Measurements from ENCODE around the gene KIF6.
"Not testable (repeated sequence)": the region's sequence is repeated elsewhere in the genome, so short reads cannot be mapped to it uniquely, and the experiment has no call there.

Gene KIF6

GRCh38 chr6:39714802-39715201, 10.4 kb downstream of the KIF6 start:
- DNase-seq (ENCODE audit: low read depth in 2 of 2) = no peak

GRCh38 chr6:39707962-39708683, 17.1 kb downstream of the KIF6 start:
- no peak for DNase-seq (ENCODE audit: low read depth in 2 of 2)

- DNase-seq (ENCODE audit: low read depth in 2 of 2) = no peak
Measured at GRCh38 chr6:39706819-39707335, 18.3 kb downstream of the KIF6 start.

DNA sequence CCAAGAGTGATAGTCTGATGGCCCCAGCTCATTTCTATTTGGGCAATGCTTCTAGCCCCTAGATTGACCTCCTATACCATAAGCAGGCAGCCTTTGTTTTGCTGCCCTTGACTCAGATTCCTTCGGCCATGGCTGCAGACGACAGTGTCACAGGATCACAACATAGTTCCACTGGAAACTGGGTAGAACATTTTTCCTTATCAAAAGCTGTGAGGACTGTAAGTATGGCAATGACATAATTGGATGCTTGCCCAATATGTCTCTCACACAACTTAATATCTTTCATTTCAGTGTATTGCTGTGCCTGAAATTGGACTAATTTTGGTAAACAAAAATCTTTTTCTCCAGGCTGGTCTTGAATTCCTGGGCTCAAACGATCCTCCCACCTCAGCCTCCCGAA, 22.9 kb downstream of the KIF6 start:
- no peak for DNase-seq (ENCODE audit: low read depth in 2 of 2)

DNA sequence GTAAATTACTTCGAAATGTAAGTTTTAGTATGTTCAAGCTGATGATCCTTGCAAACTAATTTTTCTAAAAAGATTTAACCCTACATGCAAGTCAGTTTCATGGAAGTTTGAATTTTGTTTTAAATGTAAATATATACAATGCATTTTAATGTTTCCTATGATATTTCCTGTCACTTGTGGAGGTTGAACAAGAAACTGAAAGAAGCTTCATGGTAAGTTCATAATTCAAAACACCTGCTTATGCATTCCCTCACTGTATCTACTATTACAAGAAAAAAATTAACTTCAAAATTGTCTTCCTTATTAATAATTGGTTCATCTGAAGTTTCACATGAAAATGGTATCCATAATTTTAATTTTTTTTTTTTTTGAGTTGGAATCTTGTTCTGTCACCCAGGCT, 24.8 kb downstream of the KIF6 start:
- DNase-seq (ENCODE audit: low read depth in 2 of 2) = no peak

GRCh38 chr6:39698789-39699188, 26.4 kb downstream of the KIF6 start:
- DNase-seq (ENCODE audit: low read depth in 2 of 2) = no peak

DNA sequence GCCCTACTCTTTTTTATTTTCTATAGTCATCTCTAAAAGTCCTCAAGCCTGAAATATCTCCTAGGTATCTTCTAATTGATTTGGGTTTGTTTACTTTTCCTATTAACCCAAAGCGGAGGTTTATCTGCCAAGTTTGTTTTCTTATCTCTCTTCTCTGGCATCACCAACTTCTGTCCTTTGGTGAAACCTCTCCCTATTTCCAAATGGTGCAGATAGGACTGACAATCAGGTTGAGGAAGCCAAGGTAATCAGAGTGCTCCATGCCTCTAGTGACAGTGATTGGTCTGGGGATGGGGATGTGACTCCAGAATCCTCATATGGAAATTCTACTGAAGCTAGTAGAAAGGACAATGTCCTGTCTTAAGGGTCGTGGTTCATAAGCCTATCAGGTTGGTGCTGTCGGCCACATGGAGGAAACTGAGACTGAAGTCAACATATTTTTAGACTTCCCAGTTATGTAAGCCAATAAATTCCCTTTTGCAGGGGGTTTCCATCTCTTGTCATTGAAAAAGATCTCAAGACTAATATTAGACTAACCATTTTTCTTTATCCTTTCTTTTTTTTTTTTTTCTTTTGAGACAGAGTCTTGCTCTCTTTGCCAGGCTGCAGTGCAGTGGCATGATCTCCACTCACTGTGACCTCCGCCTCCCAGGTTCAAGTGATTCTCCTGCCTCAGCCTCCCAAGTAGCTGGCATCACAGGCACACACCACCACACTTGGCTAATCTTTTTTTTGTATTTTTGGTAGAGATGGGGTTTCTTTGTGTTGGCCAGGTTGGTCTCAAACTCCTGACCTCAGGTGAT, 28.0 kb downstream of the KIF6 start:
- DNase-seq (ENCODE audit: low read depth in 2 of 2) = no peak

GRCh38 chr6:39695447-39695846, 29.8 kb downstream of the KIF6 start:
- no peak for DNase-seq (ENCODE audit: low read depth in 2 of 2)

- DNase-seq (ENCODE audit: low read depth in 2 of 2) = no peak
Measured at GRCh38 chr6:39693206-39693605, 32.0 kb downstream of the KIF6 start.

DNA sequence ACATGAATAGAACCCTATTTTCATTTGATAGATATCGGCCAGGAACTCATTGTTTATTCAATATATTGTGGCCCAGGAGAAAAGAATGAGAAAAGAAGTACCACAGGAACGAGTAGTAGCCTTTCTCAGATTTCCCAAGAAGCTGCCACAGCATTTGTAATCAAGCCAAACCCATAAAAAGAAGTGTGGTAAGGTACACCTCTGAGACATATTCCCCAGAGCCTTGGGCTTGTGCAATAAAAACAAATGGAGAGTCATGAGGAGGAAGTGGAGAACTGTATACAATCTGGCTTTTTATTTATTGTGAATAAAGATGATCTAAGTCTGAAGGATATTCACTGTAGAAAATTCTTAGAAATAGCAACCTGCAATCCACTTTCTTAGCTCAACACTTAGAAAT, 36.7 kb downstream of the KIF6 start:
- no peak for DNase-seq (ENCODE audit: low read depth in 2 of 2)

- DNase-seq (ENCODE audit: low read depth in 2 of 2) = no peak
Measured at GRCh38 chr6:39686976-39687375, 38.2 kb downstream of the KIF6 start.

GRCh38 chr6:39685938-39686337, 39.3 kb downstream of the KIF6 start:
- DNase-seq (ENCODE audit: low read depth in 2 of 2) = no peak

- DNase-seq (ENCODE audit: low read depth in 2 of 2) = no peak
Measured at GRCh38 chr6:39685489-39685826, 39.8 kb downstream of the KIF6 start.

- no peak for DNase-seq (ENCODE audit: low read depth in 2 of 2)
Measured at GRCh38 chr6:39684790-39685488, 40.3 kb downstream of the KIF6 start.

- DNase-seq (ENCODE audit: low read depth in 2 of 2) = no peak
Measured at GRCh38 chr6:39681674-39682121, 43.5 kb downstream of the KIF6 start.

DNA sequence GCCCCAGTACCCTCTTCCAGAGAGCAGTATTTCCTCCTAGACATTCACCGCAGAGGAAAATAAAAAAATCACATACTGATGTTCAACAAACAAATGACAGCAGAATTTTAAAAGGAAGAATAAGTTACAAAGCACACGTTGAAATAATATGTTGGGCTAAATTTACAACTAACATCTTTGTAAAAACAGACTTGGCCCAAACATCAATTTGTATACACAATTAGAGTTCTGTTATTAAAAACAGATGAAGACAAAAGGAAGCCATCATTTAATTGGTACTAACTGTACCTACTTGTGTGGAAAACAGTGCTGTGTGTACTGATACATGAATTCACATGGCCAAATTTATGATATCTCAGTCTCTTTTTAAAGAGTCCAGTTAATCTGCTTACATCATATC, 46.3 kb downstream of the KIF6 start:
- no peak for DNase-seq (ENCODE audit: low read depth in 2 of 2)

GRCh38 chr6:39677318-39677717, 47.9 kb downstream of the KIF6 start:
- not testable (repeated sequence) for DNase-seq (ENCODE audit: low read depth in 2 of 2)

DNA sequence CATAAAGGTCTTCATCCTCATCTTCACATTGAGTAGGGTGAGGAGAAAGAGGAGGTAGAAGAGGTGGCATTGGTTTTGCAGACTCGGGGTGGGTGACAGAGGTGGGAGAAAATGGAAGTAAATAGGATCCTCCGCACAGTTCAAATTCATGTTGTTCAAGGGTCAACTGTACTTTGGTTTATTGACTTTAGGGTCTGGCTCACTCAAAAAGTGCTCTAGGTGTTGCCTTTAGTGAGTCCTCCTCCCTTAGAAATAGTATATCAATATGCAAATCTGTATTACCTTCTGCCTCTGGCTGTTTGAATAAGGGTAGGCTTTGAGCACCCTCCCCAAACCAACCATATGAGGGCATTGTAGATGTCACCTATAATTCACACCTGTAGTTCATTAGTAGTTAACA, 54.7 kb downstream of the KIF6 start:
- DNase-seq (ENCODE audit: low read depth in 2 of 2) = no peak

GRCh38 chr6:39669973-39670342, 55.2 kb downstream of the KIF6 start:
- no peak for DNase-seq (ENCODE audit: low read depth in 2 of 2)

DNA sequence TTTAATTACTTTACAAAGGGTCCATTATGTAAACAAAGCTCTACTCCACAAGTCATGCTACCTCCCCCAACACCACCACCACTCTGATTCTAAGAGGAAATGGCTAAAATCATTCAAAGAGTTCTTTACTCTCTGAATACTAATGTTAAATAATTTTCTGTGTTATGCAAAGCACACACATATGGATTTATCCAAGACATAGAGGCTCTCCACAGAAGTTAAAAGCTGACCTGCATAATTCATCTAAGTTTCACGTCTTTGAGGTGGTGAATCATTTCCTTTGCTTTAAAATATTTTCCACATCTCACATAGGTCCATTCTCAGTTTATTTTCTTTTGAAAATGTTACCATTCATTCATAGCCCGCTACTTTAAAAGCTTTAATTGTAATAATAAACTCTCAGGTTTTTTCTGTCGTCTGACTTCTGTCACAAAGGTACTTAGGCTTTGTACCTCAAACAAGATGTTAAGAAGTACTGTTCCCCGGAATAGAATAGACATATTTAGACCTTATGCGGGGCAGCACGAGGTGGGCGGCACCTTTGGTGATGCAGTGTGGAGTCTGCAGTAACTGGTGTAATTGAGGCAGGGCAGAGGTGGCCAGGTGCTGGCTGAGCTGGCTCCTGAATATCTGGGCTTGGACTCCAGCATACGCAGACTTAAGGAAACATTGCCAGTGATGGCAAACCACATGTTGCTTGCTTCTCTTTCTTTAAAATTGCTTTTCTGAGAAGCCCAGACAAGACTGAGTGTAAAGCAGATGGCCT, 55.8 kb downstream of the KIF6 start:
- DNase-seq (ENCODE audit: low read depth in 2 of 2) = no peak

DNA sequence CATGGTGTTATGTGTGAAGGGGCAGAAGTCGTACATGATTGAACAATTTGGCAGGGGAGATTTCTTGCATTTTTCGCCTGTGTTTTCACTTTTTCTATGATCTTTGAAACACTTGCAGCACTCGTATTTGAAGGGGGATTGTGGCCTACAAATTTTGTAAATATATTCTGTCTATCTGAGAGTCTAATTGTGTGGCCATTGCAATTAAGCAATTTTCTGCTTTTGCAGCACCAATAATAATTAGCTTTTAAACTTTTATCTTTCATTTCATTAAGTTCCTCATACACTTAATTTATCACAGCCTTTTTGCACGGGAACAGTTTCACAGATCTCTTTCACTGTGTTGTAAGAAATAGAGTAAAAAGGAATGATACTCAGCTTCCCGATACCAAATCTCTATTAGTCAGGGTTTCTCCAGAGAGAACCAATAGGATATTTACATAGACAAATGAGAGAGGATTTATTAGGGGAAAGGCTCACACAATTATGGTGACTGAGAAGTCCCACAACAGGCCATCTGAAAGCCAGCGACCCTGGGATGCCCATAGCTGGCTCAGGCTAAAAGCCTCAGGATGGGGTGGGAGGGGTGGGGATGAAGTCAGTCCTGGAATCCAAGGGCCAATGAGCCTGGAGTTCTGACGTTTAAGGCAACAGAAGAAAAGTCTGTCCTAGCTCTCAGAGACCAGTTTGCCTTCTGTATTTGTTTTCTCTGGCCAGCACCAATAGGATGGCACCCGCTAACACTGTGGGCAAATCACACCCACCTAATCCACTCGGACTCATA, 58.3 kb downstream of the KIF6 start:
- no peak for DNase-seq (ENCODE audit: low read depth in 2 of 2)

Data from stimulated activated CD4-positive, alpha-beta T cell treated with anti-CD3 and anti-CD28 coated beads, Interleukin-1b, Interleukin-23, amount 100 ng/mL, for 1 hour (primary cell).